ENCODE data around the gene AGTPBP1. TPM values are rescaled to one million over a fixed set of nuclear protein-coding genes. Genes with fewer than 3 reads are reported as not detected.

Gene AGTPBP1
- total and polyA plus RNA-seq, 9 of the 15 experiments (the other 6 are each of a cell fraction or from before 2014, with no cell fraction given): 1.4 to 7.9 (median 4.6) TPM

DNA sequence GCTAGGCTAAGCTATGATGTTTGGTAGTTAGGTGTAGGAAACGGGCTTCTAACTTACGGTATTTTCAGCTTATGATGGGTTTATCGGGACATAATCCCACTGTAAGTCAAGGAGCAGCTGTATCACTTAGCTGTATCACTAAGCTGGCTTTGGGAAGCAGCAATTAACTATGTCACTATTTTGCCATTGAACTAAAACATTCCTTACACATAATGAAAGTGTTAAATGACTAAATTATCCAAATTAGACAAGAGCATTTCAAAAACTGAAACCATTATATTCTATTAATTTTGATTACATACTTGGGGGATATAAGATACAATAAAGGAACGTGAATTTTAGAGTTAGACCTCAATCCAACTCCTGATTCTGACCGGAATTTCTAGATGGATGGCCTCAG lies 188.3 kb downstream of the AGTPBP1 start:
- no peak overlapping the region for H2AFZ ChIP-seq (ENCODE audit: low read depth, low read length)
- ATAC-seq (no peak), DNase-seq (ENCODE audit: extremely low read depth in 1 of 4, low spot score in 3 of 4) (no peak), FAIRE-seq (no peak)
- H3K4me2 ChIP-seq (ENCODE audit: insufficient read depth, low read length): no peak overlapping the region
- no peak overlapping the region for H3K9ac ChIP-seq (ENCODE audit: insufficient read depth in 1 of 2, low read depth in 2 of 2, low read length in 2 of 2)
- no peaks in the 10 kb centered on the region for H3K36me3 ChIP-seq (ENCODE audit: control insufficient read depth, insufficient read depth, low read length)
- 35% methylated on average over 5 of the region's 5 CpGs for WGBS (ENCODE audit: insufficient coverage, low coverage, missing lambda C conversion rate)
- no peaks in the 10 kb centered on the region; a peak in 1 of 5 replicates for H3K4me1 ChIP-seq (replicated peaks in 1 of 2; ENCODE audit: control insufficient read depth in 2 of 2, insufficient read depth in 2 of 2, low read length in 2 of 2)
- ChIA-PET CTCF (ENCODE audit: low intra/inter-chr PET ratio) (no interaction called here), POLR2A (no interaction called here)
- BruUV-seq (replicated peaks): no TSS peak
- H3K9me3 ChIP-seq (replicated peaks; ENCODE audit: control insufficient read depth, insufficient read depth, low read depth, low read length): no peaks in the 10 kb centered on the region
- no peak for TF ChIP-seq NFIX (CRISPR knock-in tag; IDR thresholded peaks at IDR 0.05; ENCODE audit: low read depth)
- TF ChIP-seq, protein P1, sequence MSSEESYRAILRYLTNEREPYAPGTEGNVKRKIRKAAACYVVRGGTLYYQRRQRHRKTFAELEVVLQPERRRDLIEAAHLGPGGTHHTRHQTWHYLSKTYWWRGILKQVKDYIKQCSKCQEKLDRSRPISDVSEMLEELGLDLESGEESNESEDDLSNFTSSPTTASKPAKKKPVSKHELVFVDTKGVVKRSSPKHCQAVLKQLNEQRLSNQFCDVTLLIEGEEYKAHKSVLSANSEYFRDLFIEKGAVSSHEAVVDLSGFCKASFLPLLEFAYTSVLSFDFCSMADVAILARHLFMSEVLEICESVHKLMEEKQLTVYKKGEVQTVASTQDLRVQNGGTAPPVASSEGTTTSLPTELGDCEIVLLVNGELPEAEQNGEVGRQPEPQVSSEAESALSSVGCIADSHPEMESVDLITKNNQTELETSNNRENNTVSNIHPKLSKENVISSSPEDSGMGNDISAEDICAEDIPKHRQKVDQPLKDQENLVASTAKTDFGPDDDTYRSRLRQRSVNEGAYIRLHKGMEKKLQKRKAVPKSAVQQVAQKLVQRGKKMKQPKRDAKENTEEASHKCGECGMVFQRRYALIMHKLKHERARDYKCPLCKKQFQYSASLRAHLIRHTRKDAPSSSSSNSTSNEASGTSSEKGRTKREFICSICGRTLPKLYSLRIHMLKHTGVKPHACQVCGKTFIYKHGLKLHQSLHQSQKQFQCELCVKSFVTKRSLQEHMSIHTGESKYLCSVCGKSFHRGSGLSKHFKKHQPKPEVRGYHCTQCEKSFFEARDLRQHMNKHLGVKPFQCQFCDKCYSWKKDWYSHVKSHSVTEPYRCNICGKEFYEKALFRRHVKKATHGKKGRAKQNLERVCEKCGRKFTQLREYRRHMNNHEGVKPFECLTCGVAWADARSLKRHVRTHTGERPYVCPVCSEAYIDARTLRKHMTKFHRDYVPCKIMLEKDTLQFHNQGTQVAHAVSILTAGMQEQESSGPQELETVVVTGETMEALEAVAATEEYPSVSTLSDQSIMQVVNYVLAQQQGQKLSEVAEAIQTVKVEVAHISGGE (CRISPR knock-in tag; IDR thresholded peaks at IDR 0.05): no peak
- no peak for TF ChIP-seq ZNF124 (CRISPR knock-in tag; IDR thresholded peaks at IDR 0.05)
- no peak for TF ChIP-seq MAFK (IDR thresholded peaks at IDR 0.05; ENCODE audit: low read length)
- no peak for TF ChIP-seq ZNF589 (CRISPR knock-in tag; IDR thresholded peaks at IDR 0.05; ENCODE audit: low read depth)
- H3K27me3 ChIP-seq (ENCODE audit: control insufficient read depth in 2 of 2, insufficient read depth in 2 of 2, low read length in 2 of 2): no peaks in the 10 kb centered on the region
- H3K27ac ChIP-seq (ENCODE audit: extremely low read depth, low read depth, low read length): no peak overlapping the region
- H4K20me1 ChIP-seq (replicated peaks; ENCODE audit: control insufficient read depth, insufficient read depth, low read length): no peaks in the 10 kb centered on the region
- H3K4me3 ChIP-seq: no peak overlapping the region
- no peaks in the 10 kb centered on the region for H3K79me2 ChIP-seq (ENCODE audit: control insufficient read depth, insufficient read depth, low read length)
- intact Hi-C loops (cut with micrococcal nuclease) (no loop called here), in situ Hi-C loops (cut with MboI) (no loop called here)
- no peaks in the 10 kb centered on the region for H3K9me1 ChIP-seq (ENCODE audit: control insufficient read depth, insufficient read depth, low read length)

Measured in K562 (cell line).